Measurements from ENCODE around the gene CATSPER4.

The CATSPER4 gene

GRCh38 chr1:26184883-26185282 is 5.5 kb upstream of the CATSPER4 start:
- Histone ChIP-seq H3K9me3 (no peaks in the 10 kb centered on the region), H3K4me3 (ENCODE audit: low read depth in 1 of 2, low read length in 1 of 2) (no peak overlapping the region), H3K27me3 (no peaks in the 10 kb centered on the region), H3K27ac (no peak overlapping the region), H3K36me3 (no peaks in the 10 kb centered on the region), H3K4me1 (ENCODE audit: control insufficient read depth in 1 of 2, insufficient read depth in 1 of 2, low read depth in 1 of 2, low read length in 1 of 2) (no peaks in the 10 kb centered on the region)
- TF ChIP-seq CTCF (IDR thresholded peaks at IDR 0.05) = no peak

- H3K4me1 ChIP-seq (ENCODE audit: control insufficient read depth in 1 of 2, insufficient read depth in 1 of 2, low read depth in 1 of 2, low read length in 1 of 2) = no peaks in the 10 kb centered on the region
- no peaks in the 10 kb centered on the region for H3K27me3 ChIP-seq
- TF ChIP-seq CTCF (IDR thresholded peaks at IDR 0.05) = no peak
- H3K27ac ChIP-seq = no peak overlapping the region
- no peaks in the 10 kb centered on the region for H3K36me3 ChIP-seq
- no peaks in the 10 kb centered on the region for H3K9me3 ChIP-seq
- no peak overlapping the region for H3K4me3 ChIP-seq (ENCODE audit: low read depth in 1 of 2, low read length in 1 of 2)
Measured at GRCh38 chr1:26187882-26188281, 2.5 kb upstream of the CATSPER4 start.

- H3K4me3 ChIP-seq (ENCODE audit: low read depth in 1 of 2, low read length in 1 of 2) = no peak overlapping the region
- no peaks in the 10 kb centered on the region for H3K36me3 ChIP-seq
- no peaks in the 10 kb centered on the region for H3K9me3 ChIP-seq
- no peaks in the 10 kb centered on the region for H3K27me3 ChIP-seq
- no peaks in the 10 kb centered on the region for H3K4me1 ChIP-seq (ENCODE audit: control insufficient read depth in 1 of 2, insufficient read depth in 1 of 2, low read depth in 1 of 2, low read length in 1 of 2)
- no peak overlapping the region for H3K27ac ChIP-seq
- no peak for TF ChIP-seq CTCF (IDR thresholded peaks at IDR 0.05)
Measured at GRCh38 chr1:26188477-26188876, 1.9 kb upstream of the CATSPER4 start.

- H3K4me3 ChIP-seq (ENCODE audit: low read depth in 1 of 2, low read length in 1 of 2) = no peak overlapping the region
- no peaks in the 10 kb centered on the region for H3K27me3 ChIP-seq
- no peaks in the 10 kb centered on the region for H3K9me3 ChIP-seq
- no peak for TF ChIP-seq CTCF (IDR thresholded peaks at IDR 0.05)
- H3K27ac ChIP-seq = no peak overlapping the region
- H3K4me1 ChIP-seq (ENCODE audit: control insufficient read depth in 1 of 2, insufficient read depth in 1 of 2, low read depth in 1 of 2, low read length in 1 of 2) = no peaks in the 10 kb centered on the region
- H3K36me3 ChIP-seq = no peaks in the 10 kb centered on the region
Measured at GRCh38 chr1:26189331-26189730, 1.1 kb upstream of the CATSPER4 start.

GRCh38 chr1:26189751-26190275 is 589 bp upstream of the CATSPER4 start:
- Histone ChIP-seq H3K4me1 (ENCODE audit: control insufficient read depth in 1 of 2, insufficient read depth in 1 of 2, low read depth in 1 of 2, low read length in 1 of 2) (no peaks in the 10 kb centered on the region), H3K4me3 (ENCODE audit: low read depth in 1 of 2, low read length in 1 of 2) (no peak overlapping the region), H3K36me3 (no peaks in the 10 kb centered on the region), H3K9me3 (no peaks in the 10 kb centered on the region), H3K27ac (no peak overlapping the region), H3K27me3 (no peaks in the 10 kb centered on the region)
- TF ChIP-seq CTCF (IDR thresholded peaks at IDR 0.05) = no peak

- TF ChIP-seq CTCF (IDR thresholded peaks at IDR 0.05) = no peak
- Histone ChIP-seq H3K4me3 (ENCODE audit: low read depth in 1 of 2, low read length in 1 of 2) (no peak overlapping the region), H3K4me1 (ENCODE audit: control insufficient read depth in 1 of 2, insufficient read depth in 1 of 2, low read depth in 1 of 2, low read length in 1 of 2) (no peaks in the 10 kb centered on the region), H3K36me3 (no peaks in the 10 kb centered on the region), H3K27me3 (no peaks in the 10 kb centered on the region), H3K9me3 (no peaks in the 10 kb centered on the region), H3K27ac (no peak overlapping the region)
Measured at GRCh38 chr1:26191739-26192138, 1.3 kb downstream of the CATSPER4 start.
